K562 (cell line): Measurements from ENCODE around the gene AIDA. TPM values are rescaled to one million over a fixed set of nuclear protein-coding genes. Genes with fewer than 3 reads are reported as not detected.

ENCODE experiments used
- ATAC-seq: fragments of 200-7000 bp; cut with Tn5 transposase; 3 replicates; pipeline ENCODE4 v1.9.1; 2020; ENCODE audit warnings: moderate library complexity
- BruUV-seq: library from RNA; stranded (reverse); fragments of 400-500 nt; replicated peaks from 2 replicates; lab custom pipeline; 2021; lab: Mats Ljungman, UMichigan
- CTCF ChIA-PET: fragments of 300-600 bp; formaldehyde crosslinking; extraction: SDS; loops from one replicate; lab custom pipeline; 2021; ENCODE audit warnings: low intra/inter-chr PET ratio; lab: Yijun Ruan, JAX
- POLR2A ChIA-PET: fragments of 300-600, 350-650 bp; sonication (Branson Sonifier 250); formaldehyde crosslinking; extraction: SDS; loops from one replicate; lab custom pipeline; 2021; ENCODE audit warnings: antibody characterized with exemption, inconsistent platforms; lab: Yijun Ruan, JAX
- DNase-seq, 4 experiments: peaks; one replicate each; pipeline versions ENCODE4 v3.0.0 to v3.0.0-alpha.2; 2011 to 2018; ENCODE audit warnings: low spot score in 3 of 4, mixed read lengths in 3 of 4; ENCODE audit errors: extremely low read depth in 1 of 4
- FAIRE-seq: peaks from 2 replicates; lab custom pipeline; 2011; peaks lifted over from hg19 to GRCh38; lab: Jason Lieb, UNC
- H2AFZ ChIP-seq: 2 replicates; pipeline ENCODE4 v1.6.0; 2011; ENCODE audit warnings: low read depth, low read length, control low read depth, inconsistent platforms
- H3K27ac ChIP-seq: fragments of 200-600 bp; 3 replicates; pipeline ENCODE4 v1.8.0; 2011; ENCODE audit warnings: low read depth, mild to moderate bottlenecking, control low read depth, inconsistent platforms, low read length, moderate library complexity, mixed read lengths; ENCODE audit errors: extremely low read depth
- H3K27me3 ChIP-seq, 2 experiments: fragments of 300-600 bp in 1 of 2; 2 replicates in 1 of 2; 3 replicates in 1 of 2; pipeline versions ENCODE4 v1.6.0 to v1.8.0; 2011; ENCODE audit warnings: inconsistent platforms in 2 of 2, low read length in 2 of 2, mild to moderate bottlenecking in 1 of 2, mixed read lengths in 1 of 2, moderate library complexity in 1 of 2; ENCODE audit not compliant: control insufficient read depth in 2 of 2, insufficient read depth in 2 of 2
- H3K36me3 ChIP-seq: fragments of 300-600 bp; 3 replicates; pipeline ENCODE4 v1.8.0; 2011; ENCODE audit warnings: mild to moderate bottlenecking, low read length, inconsistent platforms; ENCODE audit not compliant: control insufficient read depth, insufficient read depth
- H3K4me1 ChIP-seq, 2 experiments: fragments of 200-600 bp in 1 of 2; replicated peaks in 1 of 2; 2 replicates in 1 of 2; 3 replicates in 1 of 2; pipeline versions ENCODE4 v1.5.1 to v1.8.0; 2011; ENCODE audit warnings: inconsistent platforms in 2 of 2, low read length in 2 of 2, mild to moderate bottlenecking in 1 of 2, mixed read lengths in 1 of 2, moderate library complexity in 1 of 2; ENCODE audit not compliant: control insufficient read depth in 2 of 2, insufficient read depth in 2 of 2
- H3K4me2 ChIP-seq: 2 replicates; pipeline ENCODE4 v1.6.1; 2011; ENCODE audit warnings: low read length, control low read depth, inconsistent platforms, mixed read lengths; ENCODE audit not compliant: insufficient read depth
- H3K4me3 ChIP-seq: fragments of 200-600 bp; sonication (generic), shearing (Covaris generic); 2 replicates; pipeline ENCODE4 v1.5.1; 2016; ENCODE audit warnings: control low read depth, inconsistent platforms
- H3K79me2 ChIP-seq: fragments of 200-600 bp; 3 replicates; pipeline ENCODE4 v1.8.0; 2011; ENCODE audit warnings: low read length, inconsistent platforms; ENCODE audit not compliant: control insufficient read depth, insufficient read depth
- H3K9ac ChIP-seq, 2 experiments: 2 replicates each; pipeline versions ENCODE4 v1.6.0 to v1.6.1; 2011; ENCODE audit warnings: low read depth in 2 of 2, low read length in 2 of 2, control low read depth in 1 of 2, inconsistent platforms in 1 of 2, mild to moderate bottlenecking in 1 of 2, mixed read lengths in 1 of 2; ENCODE audit not compliant: insufficient read depth in 1 of 2
- H3K9me1 ChIP-seq: one replicate; pipeline ENCODE4 v1.6.0; 2011; ENCODE audit warnings: inconsistent platforms, mild to moderate bottlenecking, low read length, moderate library complexity; ENCODE audit not compliant: control insufficient read depth, insufficient read depth
- H3K9me3 ChIP-seq: replicated peaks from 2 replicates; pipeline ENCODE4 v1.5.1; 2011; ENCODE audit warnings: low read depth, low read length, inconsistent platforms; ENCODE audit not compliant: control insufficient read depth, insufficient read depth
- H4K20me1 ChIP-seq: replicated peaks from 2 replicates; pipeline ENCODE4 v1.6.1; 2011; ENCODE audit warnings: low read length, inconsistent platforms, mixed read lengths; ENCODE audit not compliant: control insufficient read depth, insufficient read depth
- CBFA2T3 ChIP-seq: fragments of 450-650 bp; IDR thresholded peaks from 2 replicates; pipeline ENCODE4 v1.6.1; 2017
- FOXJ2 ChIP-seq: fragments of 200-800 bp; sonication (Bioruptor generic); IDR thresholded peaks from 2 replicates; pipeline ENCODE4 v1.6.1; 2016; ENCODE audit warnings: missing genetic modification characterization, missing compliant biosample characterization
- FOXP1 ChIP-seq: sonication (generic); formaldehyde crosslinking; IDR thresholded peaks from 2 replicates; pipeline ENCODE4 v1.8.0; 2022; ENCODE audit warnings: mild to moderate bottlenecking, missing genetic modification reagents
- GATAD2B ChIP-seq: fragments of 450-650 bp; IDR thresholded peaks from 2 replicates; pipeline ENCODE4 v1.6.1; 2017; ENCODE audit warnings: mild to moderate bottlenecking, borderline replicate concordance
- KAT2B ChIP-seq: IDR thresholded peaks from one replicate; pipeline ENCODE4 v1.6.1; 2012; ENCODE audit warnings: low read depth, mild to moderate bottlenecking, control low read depth, inconsistent platforms, low read length, moderate library complexity
- NFYB ChIP-seq: IDR thresholded peaks from 2 replicates; pipeline ENCODE4 v1.6.1; 2011; ENCODE audit warnings: mild to moderate bottlenecking, moderate library complexity; ENCODE audit not compliant: insufficient read length; ENCODE audit errors: extremely low read depth
- STAT5B ChIP-seq: fragments of 250-450 bp; sonication (Bioruptor Pico); IDR thresholded peaks from 2 replicates; pipeline ENCODE4 v1.8.0; 2021; ENCODE audit warnings: mild to moderate bottlenecking, inconsistent platforms
- ZNF23 ChIP-seq: fragments of 250-450 bp; sonication (Bioruptor Pico); IDR thresholded peaks from 2 replicates; pipeline ENCODE4 v1.4.0; 2020; ENCODE audit warnings: mild to moderate bottlenecking
- ZNF561 ChIP-seq: fragments of 450-650 bp; formaldehyde crosslinking; conservative IDR thresholded peaks from 2 replicates; pipeline ENCODE4 v1.4.0; 2020; ENCODE audit warnings: mild to moderate bottlenecking, moderate library complexity
- WGBS: fragments of 100-300 bp; shearing (Covaris generic); methylation state at CpG from one replicate; pipeline ENCODE4 v1.1.6; 2016; ENCODE audit warnings: low coverage, mixed read lengths; ENCODE audit not compliant: insufficient coverage; ENCODE audit errors: missing lambda C conversion rate; 5-methylcytosine and 5-hydroxymethylcytosine counted together
- in situ Hi-C: fragments of 300-500 bp; cut with MboI; formaldehyde crosslinking; loops from 4 replicates; pipeline ENCODE4 v1.15.0; 2018; ENCODE audit warnings: inconsistent platforms, mixed read lengths
- intact Hi-C: fragments of 100-400 bp; cut with micrococcal nuclease; formaldehyde crosslinking; loops from 2 replicates; pipeline ENCODE4 v1.14.2; 2022
- polyA plus RNA-seq, 8 experiments: library from polyadenylated mRNA; depleted of rRNA in 4 of 8; stranded (reverse) in 5 of 8; unstranded in 3 of 8; fragments of >200 nt; fragmentation: Nextera tagmentation in 2 of 8; fragmentation: Illumina TruSeq in 1 of 8; extraction: Ambion mirVana in 2 of 8; extraction: Trizol in 1 of 8; gene quantifications; 2 replicates each; pipeline versions ENCODE4 v1.2.1 to v1.2.3, GENCODE V29; 2011 to 2014; ENCODE audit warnings: inconsistent platforms in 1 of 8, missing spikeins in 1 of 8
- total RNA-seq, 7 experiments: library from RNA; depleted of rRNA in 6 of 7; stranded (reverse); fragments of >200 nt in 6 of 7; fragmentation: Illumina TruSeq in 2 of 7; extraction: Trizol in 2 of 7; gene quantifications; 2 replicates each; pipeline versions ENCODE4 v1.2.1 to v1.2.3, GENCODE V29; 2011 to 2021; ENCODE audit warnings: low replicate concordance in 1 of 7
- TF ChIP-seq, protein P1 (sequence below): IDR thresholded peaks from 2 replicates; pipeline ENCODE4 v1.6.1; 2011; ENCODE audit warnings: borderline replicate concordance, low read depth, mild to moderate bottlenecking, moderate library complexity, low read length; ENCODE audit not compliant: insufficient read depth, poor library complexity, severe bottlenecking
- TF ChIP-seq, protein P2 (sequence below): fragments of 450-650 bp; IDR thresholded peaks from 2 replicates; pipeline ENCODE4 v1.6.1; 2018; ENCODE audit warnings: mild to moderate bottlenecking, low read depth; ENCODE audit not compliant: partially characterized antibody
- TF ChIP-seq, protein P3 (sequence below): fragments of 250-450 bp; sonication (Bioruptor Pico); IDR thresholded peaks from 2 replicates; pipeline ENCODE4 v1.5.0; 2020; ENCODE audit warnings: mild to moderate bottlenecking
- TF ChIP-seq, protein P4 (sequence below): sonication (generic); formaldehyde crosslinking; IDR thresholded peaks from 2 replicates; pipeline ENCODE4 v1.4.0; 2020; ENCODE audit warnings: mild to moderate bottlenecking, missing genetic modification reagents

Gene AIDA
- total and polyA plus RNA-seq, 9 of the 15 experiments (the other 6 are each of a cell fraction or from before 2014, with no cell fraction given) = 18.2 to 77.9 (median 24.9) TPM

DNA sequence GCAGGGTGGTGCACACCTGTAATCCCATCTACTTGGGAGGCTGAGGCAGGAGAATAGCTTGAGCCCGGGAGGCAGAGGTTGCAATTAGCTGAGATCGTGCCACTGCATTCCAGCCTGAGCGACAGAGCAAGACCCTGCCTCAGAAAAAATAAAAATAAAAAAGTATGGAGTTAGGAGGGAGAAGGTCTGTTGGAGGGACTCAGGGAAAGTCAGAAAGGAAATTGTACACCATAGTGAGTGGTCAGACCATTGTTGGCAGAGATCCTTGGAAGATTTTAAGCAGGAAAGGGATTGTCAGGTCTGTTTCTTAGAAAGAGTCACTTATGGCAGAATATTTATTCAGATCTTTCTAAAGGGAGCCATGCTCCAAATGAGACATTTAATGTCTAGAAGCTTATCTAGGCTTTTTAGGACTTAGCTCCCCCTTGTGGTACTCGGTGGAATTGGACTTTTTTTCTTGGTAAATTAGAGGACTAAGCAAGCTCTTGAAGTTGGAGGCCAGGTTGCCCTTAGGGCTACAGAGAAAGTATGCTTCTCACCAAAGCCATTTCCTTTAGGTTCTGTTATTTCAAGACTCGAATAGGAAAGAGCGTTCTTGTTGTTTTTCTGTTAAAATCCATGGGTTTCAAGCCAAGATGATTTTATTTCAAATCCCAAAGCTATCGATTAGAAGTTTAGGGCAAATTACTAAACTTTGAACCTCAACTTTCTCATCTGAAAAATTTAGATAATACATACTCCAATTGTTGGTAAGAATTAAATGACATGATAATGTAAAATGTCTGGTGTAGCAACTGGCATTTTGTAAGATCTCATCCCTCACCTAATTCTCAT, 77.9 kb downstream of the AIDA start (continued):
- TF ChIP-seq, protein P1, sequence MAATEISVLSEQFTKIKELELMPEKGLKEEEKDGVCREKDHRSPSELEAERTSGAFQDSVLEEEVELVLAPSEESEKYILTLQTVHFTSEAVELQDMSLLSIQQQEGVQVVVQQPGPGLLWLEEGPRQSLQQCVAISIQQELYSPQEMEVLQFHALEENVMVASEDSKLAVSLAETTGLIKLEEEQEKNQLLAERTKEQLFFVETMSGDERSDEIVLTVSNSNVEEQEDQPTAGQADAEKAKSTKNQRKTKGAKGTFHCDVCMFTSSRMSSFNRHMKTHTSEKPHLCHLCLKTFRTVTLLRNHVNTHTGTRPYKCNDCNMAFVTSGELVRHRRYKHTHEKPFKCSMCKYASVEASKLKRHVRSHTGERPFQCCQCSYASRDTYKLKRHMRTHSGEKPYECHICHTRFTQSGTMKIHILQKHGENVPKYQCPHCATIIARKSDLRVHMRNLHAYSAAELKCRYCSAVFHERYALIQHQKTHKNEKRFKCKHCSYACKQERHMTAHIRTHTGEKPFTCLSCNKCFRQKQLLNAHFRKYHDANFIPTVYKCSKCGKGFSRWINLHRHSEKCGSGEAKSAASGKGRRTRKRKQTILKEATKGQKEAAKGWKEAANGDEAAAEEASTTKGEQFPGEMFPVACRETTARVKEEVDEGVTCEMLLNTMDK = peak; percentile 76

DNA sequence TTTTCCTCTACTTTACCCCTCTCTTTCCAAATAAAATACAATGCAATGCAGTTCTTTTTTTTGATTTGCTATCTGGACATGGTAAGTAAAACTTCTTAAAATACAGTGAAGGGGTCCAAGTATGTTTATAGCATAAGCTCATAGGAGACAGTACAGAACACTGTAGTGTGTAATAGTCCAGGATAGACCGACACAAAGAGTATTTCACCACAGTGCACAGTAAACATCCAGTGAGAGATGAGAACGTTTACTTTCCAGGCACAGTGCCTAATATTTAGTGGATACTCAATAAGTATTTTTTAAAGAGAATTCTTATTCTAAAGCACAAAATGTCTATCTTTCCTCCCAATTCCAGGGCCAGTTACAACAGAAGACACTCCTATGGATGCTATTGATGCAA, 79.5 kb downstream of the AIDA start:
- no peak for FAIRE-seq
- DNase-seq = no peak
- no peak overlapping the region for H3K27ac ChIP-seq
- H4K20me1 ChIP-seq = no peaks in the 10 kb centered on the region
- H3K9me3 ChIP-seq = no peaks in the 10 kb centered on the region
- no peak overlapping the region for H3K9ac ChIP-seq
- in situ Hi-C loops (loop anchor here (5.0 kb wide), 1 partner anchor 165 kb away; no protein-coding TSS in a partner anchor), intact Hi-C loops (loop anchor here (5.0 kb wide), 1 partner anchor 90 kb away; no protein-coding TSS in a partner anchor)
- no peak for ATAC-seq
- ChIA-PET POLR2A (no interaction called here), CTCF (no interaction called here)
- no peaks in the 10 kb centered on the region for H3K27me3 ChIP-seq
- no peaks in the 10 kb centered on the region for H3K4me1 ChIP-seq
- no TSS peak for BruUV-seq
- H3K4me2 ChIP-seq = no peak overlapping the region
- no peak overlapping the region for H2AFZ ChIP-seq
- no peak overlapping the region for H3K4me3 ChIP-seq
- H3K36me3 ChIP-seq = peaks cover 89% of the 10 kb centered on the region
- no peaks in the 10 kb centered on the region for H3K79me2 ChIP-seq
- WGBS = 54% methylated on average over 2 of the region's 2 CpGs
- no peaks in the 10 kb centered on the region for H3K9me1 ChIP-seq
- no peak for TF ChIP-seq FOXP1 (CRISPR knock-in tag)
- TF ChIP-seq ZNF23 (CRISPR knock-in tag) = no peak
- TF ChIP-seq CBFA2T3 = no peak
- TF ChIP-seq, protein P2, sequence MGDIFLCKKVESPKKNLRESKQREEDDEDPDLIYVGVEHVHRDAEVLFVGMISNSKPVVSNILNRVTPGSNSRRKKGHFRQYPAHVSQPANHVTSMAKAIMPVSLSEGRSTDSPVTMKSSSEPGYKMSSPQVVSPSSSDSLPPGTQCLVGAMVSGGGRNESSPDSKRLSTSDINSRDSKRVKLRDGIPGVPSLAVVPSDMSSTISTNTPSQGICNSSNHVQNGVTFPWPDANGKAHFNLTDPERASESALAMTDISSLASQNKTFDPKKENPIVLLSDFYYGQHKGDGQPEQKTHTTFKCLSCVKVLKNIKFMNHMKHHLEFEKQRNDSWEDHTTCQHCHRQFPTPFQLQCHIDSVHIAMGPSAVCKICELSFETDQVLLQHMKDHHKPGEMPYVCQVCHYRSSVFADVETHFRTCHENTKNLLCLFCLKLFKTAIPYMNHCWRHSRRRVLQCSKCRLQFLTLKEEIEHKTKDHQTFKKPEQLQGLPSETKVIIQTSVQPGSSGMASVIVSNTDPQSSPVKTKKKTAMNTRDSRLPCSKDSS = no peak
- TF ChIP-seq, protein P3, sequence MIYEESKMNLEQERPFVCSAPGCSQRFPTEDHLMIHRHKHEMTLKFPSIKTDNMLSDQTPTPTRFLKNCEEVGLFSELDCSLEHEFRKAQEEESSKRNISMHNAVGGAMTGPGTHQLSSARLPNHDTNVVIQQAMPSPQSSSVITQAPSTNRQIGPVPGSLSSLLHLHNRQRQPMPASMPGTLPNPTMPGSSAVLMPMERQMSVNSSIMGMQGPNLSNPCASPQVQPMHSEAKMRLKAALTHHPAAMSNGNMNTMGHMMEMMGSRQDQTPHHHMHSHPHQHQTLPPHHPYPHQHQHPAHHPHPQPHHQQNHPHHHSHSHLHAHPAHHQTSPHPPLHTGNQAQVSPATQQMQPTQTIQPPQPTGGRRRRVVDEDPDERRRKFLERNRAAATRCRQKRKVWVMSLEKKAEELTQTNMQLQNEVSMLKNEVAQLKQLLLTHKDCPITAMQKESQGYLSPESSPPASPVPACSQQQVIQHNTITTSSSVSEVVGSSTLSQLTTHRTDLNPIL = no peak
- TF ChIP-seq KAT2B = no peak
- TF ChIP-seq STAT5B (CRISPR knock-in tag) = no peak
- TF ChIP-seq, protein P4, sequence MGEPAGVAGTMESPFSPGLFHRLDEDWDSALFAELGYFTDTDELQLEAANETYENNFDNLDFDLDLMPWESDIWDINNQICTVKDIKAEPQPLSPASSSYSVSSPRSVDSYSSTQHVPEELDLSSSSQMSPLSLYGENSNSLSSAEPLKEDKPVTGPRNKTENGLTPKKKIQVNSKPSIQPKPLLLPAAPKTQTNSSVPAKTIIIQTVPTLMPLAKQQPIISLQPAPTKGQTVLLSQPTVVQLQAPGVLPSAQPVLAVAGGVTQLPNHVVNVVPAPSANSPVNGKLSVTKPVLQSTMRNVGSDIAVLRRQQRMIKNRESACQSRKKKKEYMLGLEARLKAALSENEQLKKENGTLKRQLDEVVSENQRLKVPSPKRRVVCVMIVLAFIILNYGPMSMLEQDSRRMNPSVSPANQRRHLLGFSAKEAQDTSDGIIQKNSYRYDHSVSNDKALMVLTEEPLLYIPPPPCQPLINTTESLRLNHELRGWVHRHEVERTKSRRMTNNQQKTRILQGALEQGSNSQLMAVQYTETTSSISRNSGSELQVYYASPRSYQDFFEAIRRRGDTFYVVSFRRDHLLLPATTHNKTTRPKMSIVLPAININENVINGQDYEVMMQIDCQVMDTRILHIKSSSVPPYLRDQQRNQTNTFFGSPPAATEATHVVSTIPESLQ (CRISPR knock-in tag) = no peak
- no peak for TF ChIP-seq NFYB
- TF ChIP-seq ZNF561 = no peak
- TF ChIP-seq FOXJ2 (tag) = no peak
- no peak for TF ChIP-seq GATAD2B
